NK-92 (cell line): Measurements from ENCODE around the gene USHBP1.
A peak's percentile ranks its signal among the peaks of the same experiment; 100 is the strongest.

Experiments used
- DNase-seq: peaks from one replicate; lab custom pipeline; 2025; ENCODE audit not compliant: unreplicated experiment; lab: John Stamatoyannopoulos, UW

USHBP1 gene

GRCh38 chr19:17264641-17264979 is at the start of gene USHBP1:
USHBP1 (minus strand) TSS chr19:17264745; CDS start chr19:17264299, 446 bp downstream.
- DNase-seq: no peak

GRCh38 chr19:17314007-17314593 is 49.6 kb upstream of the USHBP1 start:
- no peak for DNase-seq

- no peak for DNase-seq
Measured at GRCh38 chr19:17312189-17313113, 47.9 kb upstream of the USHBP1 start.

GRCh38 chr19:17311455-17312188 is 47.1 kb upstream of the USHBP1 start:
- DNase-seq: no peak

GRCh38 chr19:17309965-17310461 is 45.5 kb upstream of the USHBP1 start:
- no peak for DNase-seq

GRCh38 chr19:17309198-17309964 is 44.8 kb upstream of the USHBP1 start, which contains the start of gene DDA1:
DDA1 (plus strand) TSS chr19:17309563; CDS start chr19:17309655, 92 bp downstream.
- peak; percentile 99 for DNase-seq

GRCh38 chr19:17307876-17308377 is 43.4 kb upstream of the USHBP1 start:
- DNase-seq: no peak

GRCh38 chr19:17306285-17306714 is 41.8 kb upstream of the USHBP1 start:
- no peak for DNase-seq

- peak; percentile 85 for DNase-seq
Measured at GRCh38 chr19:17305517-17306284, 41.2 kb upstream of the USHBP1 start, which contains the start of gene MRPL34. MRPL34 (plus strand) TSS chr19:17305872; CDS start chr19:17305893, 21 bp downstream.

GRCh38 chr19:17305216-17305516 is 40.6 kb upstream of the USHBP1 start:
- no peak for DNase-seq

GRCh38 chr19:17304386-17305215 is 40.1 kb upstream of the USHBP1 start:
- no peak for DNase-seq

GRCh38 chr19:17303940-17304267 is 39.4 kb upstream of the USHBP1 start:
- no peak for DNase-seq

GRCh38 chr19:17303167-17303939 is 38.8 kb upstream of the USHBP1 start, which contains the start of gene ABHD8:
ABHD8 (minus strand) TSS chr19:17303425; CDS start chr19:17301616, 1,809 bp downstream.
- no peak for DNase-seq

- DNase-seq: no peak
Measured at GRCh38 chr19:17302391-17303166, 38.0 kb upstream of the USHBP1 start.

GRCh38 chr19:17300992-17301619 is 36.6 kb upstream of the USHBP1 start:
- DNase-seq: no peak

- no peak for DNase-seq
Measured at GRCh38 chr19:17296976-17297375, 32.4 kb upstream of the USHBP1 start.

- no peak for DNase-seq
Measured at GRCh38 chr19:17296273-17296672, 31.7 kb upstream of the USHBP1 start.
